ENCODE results near the gene C16orf86.

Gene C16orf86

DNA sequence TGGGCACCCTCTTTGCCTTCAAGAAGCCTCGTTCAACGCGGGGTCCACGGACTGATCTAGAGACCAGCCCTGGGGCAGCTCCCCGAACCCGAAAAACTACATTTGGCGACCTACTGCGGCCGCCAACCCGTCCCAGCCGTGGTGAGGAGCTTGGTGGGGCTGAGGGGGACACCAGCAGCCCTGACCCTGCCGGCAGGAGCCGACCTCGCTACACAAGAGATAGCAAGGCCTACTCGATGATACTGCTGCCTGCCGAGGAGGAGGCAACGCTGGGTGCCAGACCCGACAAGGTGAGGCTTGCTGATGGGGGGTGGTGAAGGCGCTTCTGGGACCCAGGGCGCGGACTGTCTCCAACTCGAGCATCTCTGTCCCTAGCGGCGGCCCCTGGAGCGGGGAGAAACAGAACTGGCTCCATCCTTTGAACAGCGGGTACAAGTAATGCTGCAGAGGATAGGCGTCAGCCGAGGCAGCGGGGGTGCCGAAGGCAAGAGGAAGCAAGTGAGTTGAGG lies 12.2 kb upstream of the C16orf86 start:
- peak; percentile 15 for DNase-seq

DNA sequence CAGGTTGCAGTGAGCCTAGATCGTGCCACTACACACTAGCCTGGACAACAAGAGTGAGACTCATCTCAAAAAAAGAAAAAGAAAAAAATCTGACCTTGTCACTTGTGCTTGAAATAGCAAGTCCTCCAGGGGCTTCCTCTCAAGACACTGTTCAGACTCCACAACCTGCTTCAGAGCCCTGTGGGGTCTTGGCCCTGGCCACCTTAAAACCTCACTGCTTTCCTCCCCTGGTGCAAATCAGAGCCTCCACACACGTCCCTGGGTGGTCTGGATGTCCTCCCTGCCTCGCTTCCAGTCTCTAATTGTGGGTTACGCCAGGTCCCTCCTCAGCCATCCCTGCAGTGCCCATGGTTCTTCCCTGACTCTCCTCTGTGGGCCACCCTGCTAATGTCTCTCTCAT lies 11.3 kb upstream of the C16orf86 start:
- no peak for DNase-seq

DNA sequence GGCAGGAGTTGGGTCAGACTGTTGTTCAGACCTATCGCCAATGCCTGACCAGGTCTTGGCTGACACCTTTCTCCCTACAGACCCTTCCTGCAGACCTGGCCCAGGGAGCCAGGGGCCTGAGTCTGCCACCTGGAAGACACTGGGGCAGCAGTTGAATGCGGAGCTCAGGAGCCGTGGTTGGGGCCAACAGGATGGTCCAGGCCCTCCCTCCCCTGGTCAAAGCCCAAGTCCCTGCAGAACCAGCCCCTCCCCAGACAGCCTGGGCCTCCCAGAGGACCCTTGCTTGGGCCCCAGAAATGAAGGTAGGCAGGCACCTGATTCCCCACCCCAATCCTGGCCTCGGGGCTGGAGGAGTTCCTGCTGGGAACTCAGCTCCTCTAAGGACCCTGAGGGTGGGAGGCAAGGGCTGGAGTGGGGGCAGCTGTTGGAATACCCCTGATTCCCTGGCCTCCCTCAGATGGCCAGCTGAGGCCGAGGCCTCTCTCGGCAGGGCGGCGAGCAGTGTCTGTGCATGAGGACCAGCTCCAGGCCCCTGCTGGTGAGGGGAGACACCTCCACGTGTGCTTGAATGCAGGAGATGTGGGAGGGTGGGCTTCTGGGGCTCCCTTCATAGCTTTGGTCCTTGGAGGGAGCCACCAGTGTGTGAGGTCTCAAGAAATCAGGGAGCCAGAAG lies 10.1 kb upstream of the C16orf86 start:
- peak; percentile 15 for DNase-seq

- DNase-seq = peak; percentile 13
These were observed 9.5 kb upstream of the C16orf86 start for GRCh38 chr16:67657017-67657608.

- peak; percentile 17 for DNase-seq
These were observed 8.7 kb upstream of the C16orf86 start for GRCh38 chr16:67657751-67658518.

DNA sequence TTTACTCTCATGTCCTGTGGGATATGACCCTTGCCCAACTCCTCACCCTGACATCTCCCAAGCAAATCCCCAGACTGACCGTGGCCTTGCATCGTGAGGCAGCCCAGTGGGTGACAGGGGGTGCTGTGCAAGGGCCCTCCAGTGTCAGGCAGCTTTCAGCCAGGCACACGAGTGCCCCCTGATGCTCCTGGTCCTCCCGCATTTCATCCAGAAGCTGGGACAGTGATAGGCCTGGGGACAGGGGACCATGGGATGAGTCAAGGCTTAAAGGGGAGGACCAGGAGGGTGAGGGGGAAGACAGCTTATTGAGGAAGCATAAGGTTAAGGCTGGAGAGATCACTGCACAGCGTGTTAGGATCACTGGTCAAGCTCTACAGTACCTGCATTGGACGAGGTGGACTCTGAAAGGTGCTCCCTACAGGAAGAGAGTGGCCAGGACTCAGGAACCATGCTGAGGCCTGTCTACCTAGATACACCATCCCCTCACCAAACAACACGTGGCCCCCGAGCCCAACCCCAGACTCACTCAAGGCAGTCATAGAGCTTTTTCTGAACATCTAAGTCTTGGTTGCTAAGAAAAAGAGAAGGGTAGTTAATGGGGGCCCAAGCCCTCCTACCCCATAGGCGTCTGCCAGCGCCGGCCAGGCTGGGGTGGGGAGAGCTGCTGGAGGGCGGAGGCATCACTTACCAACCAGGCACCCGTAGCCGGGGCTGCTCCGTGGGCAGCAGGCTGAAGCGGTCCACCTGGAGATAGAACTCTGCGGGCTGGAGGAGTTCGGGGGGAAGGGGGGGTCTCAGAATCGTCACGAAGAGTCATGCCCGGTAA lies 7.6 kb upstream of the C16orf86 start:
- no peak for DNase-seq

DNA sequence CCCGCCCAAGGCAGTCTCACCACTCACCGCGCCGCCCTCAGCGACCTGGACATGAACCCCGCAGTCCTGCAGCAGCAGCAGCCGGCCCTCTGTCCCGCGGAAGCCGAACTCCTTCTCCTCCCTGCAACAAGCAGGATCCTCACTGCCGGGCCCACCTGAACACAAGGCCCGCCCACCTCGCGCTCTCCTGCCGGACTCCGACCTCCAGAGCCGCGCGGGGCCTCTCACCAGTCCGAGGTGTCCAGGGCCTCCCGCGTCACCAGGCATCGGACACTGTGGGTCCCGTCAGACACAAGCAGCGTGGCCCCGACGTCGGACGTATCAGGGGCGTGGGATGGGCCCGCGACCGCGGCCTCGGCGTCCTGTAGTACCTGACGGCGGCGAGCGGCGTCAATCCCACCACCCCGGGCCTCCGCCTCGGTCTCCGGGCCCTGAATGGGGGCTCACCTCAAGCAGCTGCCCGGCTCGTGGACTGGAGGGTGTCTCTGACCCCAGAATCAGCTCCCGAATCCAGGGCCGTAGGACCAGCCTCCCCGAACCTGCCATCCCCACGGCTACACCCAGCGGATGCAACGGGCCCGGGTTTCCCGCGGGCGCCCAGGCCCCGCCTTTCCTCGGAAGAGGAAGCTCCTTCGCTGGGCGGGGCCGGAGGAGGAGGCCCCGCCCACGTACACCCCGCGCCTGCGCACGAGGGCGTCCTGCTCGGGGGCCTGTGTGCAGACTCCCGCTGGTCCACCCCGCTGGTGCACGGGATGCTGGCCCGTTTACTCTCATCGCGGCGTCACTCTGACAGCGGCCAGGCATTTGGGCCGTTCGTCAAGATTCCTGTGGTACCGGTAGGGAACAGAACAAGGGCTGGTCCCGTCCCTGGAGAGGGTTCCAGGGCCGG lies 6.7 kb upstream of the C16orf86 start, which contains the start of gene ACD:
TSS of gene ACD (minus strand) at position 586 of the 889 bp plus-strand sequence. CDS start at position 546, 40 bp downstream.
- DNase-seq = peak; percentile 94

DNA sequence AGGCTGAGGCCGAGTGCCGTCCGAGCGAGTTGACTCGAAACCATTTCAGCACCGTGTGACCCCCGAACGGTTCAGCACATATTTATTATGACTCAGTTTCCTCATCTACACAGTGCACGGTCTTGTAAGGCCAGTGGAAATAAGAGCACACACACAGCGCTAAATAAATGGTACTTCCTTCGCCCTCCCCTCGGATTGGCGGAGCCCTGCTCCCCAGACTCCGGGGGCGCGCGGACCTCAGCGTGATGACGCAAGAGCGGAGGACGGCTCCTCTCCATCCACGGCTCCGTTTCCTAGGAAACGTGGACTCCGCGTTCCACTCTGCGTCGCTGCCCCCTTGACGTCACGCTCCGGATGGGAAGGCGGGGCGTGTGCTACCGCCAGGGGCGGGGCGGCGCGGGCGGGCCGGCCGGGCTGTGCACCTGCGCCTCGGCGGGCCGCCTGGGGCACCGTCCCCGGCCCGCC lies 6.0 kb upstream of the C16orf86 start, which contains the start of gene PARD6A:
TSS of gene PARD6A (plus strand) at position 397 of the 465 bp plus-strand sequence. CDS start 79 bp downstream, outside the sequence.
- peak; percentile 97 for DNase-seq

GRCh38 chr16:67661101-67661761 lies 5.4 kb upstream of the C16orf86 start:
- peak; percentile 47 for DNase-seq

- no peak for DNase-seq
These were observed 4.5 kb upstream of the C16orf86 start for GRCh38 chr16:67661886-67662652.

DNA sequence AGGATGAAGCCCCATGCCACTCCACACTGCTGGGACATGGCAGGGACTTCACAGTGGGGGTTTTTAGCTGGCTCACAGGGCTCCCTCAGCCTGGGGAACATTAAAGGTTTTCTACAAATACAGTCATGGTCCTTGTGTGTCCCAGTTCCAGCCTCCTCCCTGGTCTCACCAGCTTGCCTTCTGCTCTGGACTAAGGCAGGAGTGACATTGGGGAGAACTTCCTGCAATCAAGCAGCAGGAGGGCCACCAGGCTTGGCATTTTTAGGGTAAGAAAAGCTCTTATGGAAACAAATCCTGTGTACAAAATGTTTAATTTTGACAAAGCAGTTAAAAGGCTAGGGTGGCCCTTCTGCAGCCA lies 4.0 kb upstream of the C16orf86 start:
- no peak for DNase-seq

- DNase-seq = no peak
These were observed 3.3 kb upstream of the C16orf86 start for GRCh38 chr16:67663151-67663876.

GRCh38 chr16:67663877-67664222 lies 2.8 kb upstream of the C16orf86 start:
- no peak for DNase-seq

GRCh38 chr16:67664258-67664657 lies 2.4 kb upstream of the C16orf86 start:
- DNase-seq = no peak

- DNase-seq = no peak
These were observed 1.7 kb upstream of the C16orf86 start for GRCh38 chr16:67664871-67665270.

DNA sequence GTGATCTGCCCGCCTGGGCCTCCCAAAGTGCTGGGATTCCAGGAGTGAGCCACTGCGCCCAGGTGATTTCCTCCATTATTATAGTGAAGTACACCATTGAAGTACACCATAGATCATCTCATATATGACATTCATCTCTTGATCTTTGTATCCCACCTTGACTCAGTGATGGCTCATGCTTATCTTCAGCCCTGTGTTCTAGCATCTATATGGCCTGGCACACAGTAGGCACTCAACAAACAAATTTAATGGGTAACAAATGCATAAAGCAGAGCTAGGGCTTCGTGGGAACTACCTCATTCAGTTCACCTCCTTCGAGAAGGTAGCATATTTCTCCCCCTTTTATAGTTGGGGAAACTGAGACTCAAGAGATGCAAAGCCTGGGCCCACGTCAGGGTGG lies 1.0 kb upstream of the C16orf86 start:
- no peak for DNase-seq

DNA sequence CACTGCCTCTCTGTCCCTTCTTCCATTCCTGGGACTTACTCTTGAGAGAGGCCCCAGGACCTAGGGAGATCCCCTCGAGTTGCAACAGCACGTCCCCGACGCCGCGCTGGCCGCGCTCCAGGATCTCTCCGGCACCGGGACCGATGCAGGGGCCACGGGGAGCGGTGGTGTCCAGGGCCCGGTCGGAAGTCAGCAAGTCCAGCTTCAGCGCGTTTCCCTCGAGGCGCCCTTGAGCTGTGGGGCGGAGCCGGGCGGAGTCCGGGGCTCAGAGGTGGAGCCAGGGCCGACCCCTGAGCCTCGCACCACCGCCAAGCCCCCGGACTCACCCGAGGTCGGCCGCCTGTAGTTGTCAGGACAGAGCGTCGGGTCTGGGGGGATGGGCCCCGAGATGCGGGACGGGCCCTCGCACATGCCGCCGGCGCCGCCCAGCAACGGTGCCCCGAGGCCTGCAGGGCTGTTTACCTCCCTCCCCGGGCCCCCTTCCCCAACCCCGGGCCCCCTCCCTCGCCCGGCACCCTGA lies 522 bp upstream of the C16orf86 start:
- DNase-seq = no peak

DNA sequence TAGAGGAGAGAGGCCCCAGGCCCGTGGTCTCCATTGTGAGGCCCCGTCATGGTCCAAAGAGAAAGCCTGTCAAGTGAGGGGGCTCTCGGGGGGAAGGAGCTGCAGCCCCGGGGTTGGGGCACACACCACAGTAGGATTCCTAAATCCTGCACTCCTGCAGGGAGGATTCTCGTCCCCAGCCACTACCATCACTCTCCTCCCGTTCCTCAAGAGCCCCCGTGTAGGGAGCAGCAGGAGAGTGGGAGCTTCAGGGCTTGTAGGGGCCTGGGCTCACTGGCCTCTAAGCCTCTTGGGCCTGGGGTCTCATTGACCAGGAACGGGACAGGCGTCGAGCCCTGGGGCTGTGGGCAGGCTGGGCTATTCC lies 821 bp downstream of the C16orf86 start:
- DNase-seq = no peak

DNA sequence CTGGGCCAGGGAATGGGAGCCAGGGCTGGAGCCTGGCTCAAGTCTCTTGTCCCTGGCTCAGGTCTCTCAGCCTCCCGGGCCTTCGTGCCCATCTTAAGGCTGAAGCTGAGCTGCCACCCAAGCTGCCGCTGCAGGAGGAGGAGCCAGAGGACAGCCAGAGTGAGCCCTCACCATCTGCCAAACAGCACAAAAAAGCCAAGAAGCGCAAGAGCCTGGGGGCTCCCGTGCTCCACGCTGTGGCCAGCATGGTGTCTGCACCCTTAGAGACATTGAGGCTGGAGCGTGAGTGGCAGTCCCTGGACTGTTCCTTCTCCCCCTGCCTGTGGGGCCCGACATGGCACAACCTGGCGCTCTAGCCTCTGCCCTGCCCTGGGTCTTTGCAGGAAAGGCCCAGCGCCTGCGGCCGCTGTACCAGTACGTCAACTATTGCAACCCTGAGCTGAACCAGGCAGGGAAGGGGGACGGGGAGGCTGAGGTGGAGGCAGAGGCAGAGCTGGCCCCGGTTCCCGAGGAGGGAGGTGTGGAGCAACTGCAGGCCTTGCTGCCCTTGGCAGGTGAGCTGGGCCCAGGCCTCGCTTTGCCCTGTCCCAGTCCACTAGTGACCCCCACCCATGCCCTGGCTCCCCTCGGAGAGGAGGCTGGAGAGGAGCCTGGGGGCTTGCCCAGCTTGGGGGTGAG lies 1.3 kb downstream of the C16orf86 start:
- DNase-seq = peak; percentile 91

All from right hindlimb (tissue), 1 donor.